CD4-positive, alpha-beta memory T cell (primary cell): ENCODE data around the gene SLAMF9. TPM values are rescaled to one million over a fixed set of nuclear protein-coding genes. Genes with fewer than 3 reads are reported as not detected.
A peak's percentile ranks its signal among the peaks of the same experiment; 100 is the strongest.

Source experiments
- CTCF ChIA-PET: fragments of 350-600 bp; sonication (Branson Sonifier 250); formaldehyde crosslinking; loops from one replicate; lab custom pipeline; 2021; ENCODE audit warnings: inconsistent platforms; ENCODE audit not compliant: partially characterized antibody; lab: Charles Lee
- POLR2A ChIA-PET: fragments of 350-600 bp; sonication (Branson Sonifier 250); formaldehyde crosslinking; loops from one replicate; lab custom pipeline; 2021; ENCODE audit not compliant: partially characterized antibody; lab: Charles Lee
- DNase-seq, 5 donors: peaks; one replicate each; pipeline versions ENCODE4 v3.0.0 to v3.0.0-alpha.2; 2020 to 2022; ENCODE audit warnings: mixed read lengths in 1 of 5
- H3K27ac ChIP-seq: one replicate; pipeline ENCODE4 v1.7.0; 2013; ENCODE audit warnings: low read depth, low read length
- H3K27me3 ChIP-seq: 2 replicates; pipeline ENCODE4 v1.7.0; 2013; ENCODE audit warnings: mild to moderate bottlenecking, low read length, moderate library complexity; ENCODE audit not compliant: insufficient read depth
- H3K36me3 ChIP-seq: 2 replicates; pipeline ENCODE4 v1.7.0; 2013; ENCODE audit warnings: mild to moderate bottlenecking, low read length, moderate library complexity; ENCODE audit not compliant: insufficient read depth
- H3K4me1 ChIP-seq: 2 replicates; pipeline ENCODE4 v1.7.0; 2013; ENCODE audit warnings: mild to moderate bottlenecking, low read length, moderate library complexity; ENCODE audit not compliant: insufficient read depth
- H3K4me3 ChIP-seq, 2 donors: one replicate each; pipeline ENCODE4 v1.7.0; 2013; ENCODE audit warnings: low read length in 2 of 2, mild to moderate bottlenecking in 1 of 2
- H3K9me3 ChIP-seq, 2 donors: one replicate each; pipeline ENCODE4 v1.7.0; 2013; ENCODE audit warnings: low read length in 2 of 2, control low read depth in 1 of 2; ENCODE audit not compliant: control insufficient read depth in 1 of 2
- H3K27ac Mint-ChIP-seq, 7 donors: one replicate each; pipeline ENCODE4 v1.8.0; 2020 to 2021; ENCODE audit warnings: mixed read lengths in 7 of 7, mild to moderate bottlenecking in 6 of 7, inconsistent platforms in 3 of 7, moderate library complexity in 3 of 7
- H3K27me3 Mint-ChIP-seq, 2 donors: one replicate each; pipeline ENCODE4 v1.8.0; 2020 to 2021; ENCODE audit warnings: mixed read lengths in 2 of 2
- H3K36me3 Mint-ChIP-seq, 2 donors: one replicate each; pipeline ENCODE4 v1.8.0; 2020 to 2021; ENCODE audit warnings: mixed read lengths in 2 of 2, inconsistent platforms in 1 of 2, mild to moderate bottlenecking in 1 of 2
- H3K4me1 Mint-ChIP-seq, 4 donors: one replicate each; pipeline ENCODE4 v1.8.0; 2020 to 2021; ENCODE audit warnings: mixed read lengths in 4 of 4, mild to moderate bottlenecking in 1 of 4
- H3K4me3 Mint-ChIP-seq, 8 donors: one replicate each; pipeline ENCODE4 v1.8.0; 2020 to 2021; ENCODE audit warnings: mixed read lengths in 8 of 8, mild to moderate bottlenecking in 7 of 8, moderate library complexity in 6 of 8, inconsistent platforms in 3 of 8
- H3K9me3 Mint-ChIP-seq, 8 donors: one replicate each; pipeline ENCODE4 v1.8.0; 2020 to 2021; ENCODE audit warnings: mixed read lengths in 8 of 8, mild to moderate bottlenecking in 5 of 8, inconsistent platforms in 3 of 8, moderate library complexity in 1 of 8
- intact Hi-C: fragments of 100-400 bp; cut with micrococcal nuclease; formaldehyde crosslinking; loops from one replicate; pipeline ENCODE4 v1.15.1; 2023
- polyA plus RNA-seq, 2 donors: library from polyadenylated mRNA; unstranded; fragments of 300-500 nt; fragmentation: Illumina TruSeq; gene quantifications; one replicate each; pipeline ENCODE4 v1.2.3, GENCODE V29; 2021
- total RNA-seq, 2 experiments: library from RNA; stranded (reverse); gene quantifications; one replicate each; pipeline ENCODE4 v1.2.3, GENCODE V29; 2021

Gene SLAMF9
- total and polyA plus RNA-seq, 4 experiments from 2014 or later = not detected

DNA sequence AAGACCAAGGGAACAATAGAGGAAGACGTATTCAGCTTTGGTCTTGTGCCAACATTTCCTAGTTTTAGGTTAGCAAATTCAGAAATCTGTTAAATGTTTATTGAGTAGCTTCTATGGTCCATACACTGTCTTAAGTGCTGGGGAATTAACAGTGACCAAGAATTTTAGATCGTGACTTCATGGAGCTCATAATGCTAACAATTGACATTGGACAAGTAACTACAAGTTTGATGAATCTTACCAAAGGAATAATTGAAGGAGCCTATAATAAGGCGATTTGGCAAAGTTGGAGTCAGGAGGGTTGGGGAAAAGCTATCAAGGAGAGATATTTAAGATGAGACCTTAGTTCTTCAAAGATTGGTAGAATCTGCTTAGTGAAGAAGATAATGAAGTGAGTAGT, 1.4 kb upstream of the SLAMF9 start:
- H3K4me3 ChIP-seq = no peak overlapping the region
- no peaks in the 10 kb centered on the region for H3K36me3 ChIP-seq
- Mint-ChIP-seq H3K4me1 (no peaks in the 10 kb centered on the region), H3K4me3 (no peak overlapping the region), H3K27ac (no peak overlapping the region), H3K36me3 (no peaks in the 10 kb centered on the region), H3K9me3 (no peaks in the 10 kb centered on the region), H3K27me3 (peaks cover 36 to 37% of the 10 kb centered on the region in 2 donors)
- no peak overlapping the region for H3K27ac ChIP-seq
- DNase-seq = no peak
- CTCF ChIA-PET = interaction anchor here (0.8 to 1.2 kb wide), 2 partner anchors 52 to 89 kb away, joined by 3 to 4 read pairs; no protein-coding TSS in a partner anchor
- no peaks in the 10 kb centered on the region for H3K27me3 ChIP-seq
- H3K9me3 ChIP-seq = no peaks in the 10 kb centered on the region
- POLR2A ChIA-PET = no interaction called here
- intact Hi-C loops = no loop called here
- H3K4me1 ChIP-seq = no peaks in the 10 kb centered on the region

DNA sequence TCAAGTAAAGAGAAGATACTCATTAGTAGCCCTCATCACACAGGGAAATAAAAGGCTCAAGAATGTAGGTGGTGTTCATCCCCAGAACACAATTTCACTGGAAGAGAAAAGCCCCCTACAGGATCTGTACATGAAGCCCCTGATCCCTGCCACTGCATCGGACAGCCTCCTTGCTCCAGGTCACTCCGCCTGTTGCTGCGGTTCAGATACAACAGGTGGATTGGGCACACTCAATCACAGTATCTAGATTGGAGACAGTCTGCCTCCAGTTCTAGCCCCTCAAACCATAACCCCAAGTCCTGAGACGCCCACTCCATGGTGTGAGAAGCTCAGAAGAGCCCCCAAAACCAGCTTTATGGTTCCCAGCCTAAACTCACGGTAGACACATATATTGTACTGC, 1.1 kb downstream of the SLAMF9 start:
- Mint-ChIP-seq H3K36me3 (no peaks in the 10 kb centered on the region), H3K27me3 (peaks cover 32 to 35% of the 10 kb centered on the region in 2 donors)
- DNase-seq = no peak

DNA sequence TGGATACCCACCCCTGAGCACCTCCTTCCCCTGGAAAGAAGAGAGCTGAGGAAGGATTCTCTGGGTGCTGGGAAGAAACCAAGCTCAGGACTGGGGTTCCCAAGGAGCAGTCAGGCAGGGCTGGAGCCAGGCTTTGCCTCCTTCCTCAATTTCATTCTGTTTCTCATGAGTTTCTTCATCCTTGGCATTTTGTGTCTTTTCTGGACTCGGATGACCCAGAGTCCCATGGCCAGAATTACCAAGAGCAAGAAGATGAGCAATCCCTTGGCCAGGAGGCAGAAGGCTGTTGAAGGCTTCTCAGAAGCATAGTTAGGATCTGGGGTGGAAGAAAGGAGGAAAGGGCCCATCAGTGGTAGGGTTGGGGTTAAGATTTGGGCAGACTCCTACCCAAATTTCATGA, 2.5 kb downstream of the SLAMF9 start:
- Mint-ChIP-seq H3K27me3 (peaks cover 32 to 35% of the 10 kb centered on the region in 2 donors), H3K4me3 (no peak overlapping the region), H3K36me3 (no peaks in the 10 kb centered on the region), H3K9me3 (no peaks in the 10 kb centered on the region), H3K4me1 (no peaks in the 10 kb centered on the region), H3K27ac (no peak overlapping the region)
- Histone ChIP-seq H3K27ac (no peak overlapping the region), H3K9me3 (no peaks in the 10 kb centered on the region), H3K4me3 (no peak overlapping the region), H3K36me3 (no peaks in the 10 kb centered on the region), H3K27me3 (no peaks in the 10 kb centered on the region), H3K4me1 (no peaks in the 10 kb centered on the region)
- intact Hi-C loops = no loop called here
- DNase-seq = no peak
- ChIA-PET CTCF (interaction anchor here (2.6 kb wide), 1 partner anchor 56 kb away, joined by 10 read pairs; no protein-coding TSS in a partner anchor), POLR2A (no interaction called here)

More for the DNA sequence above, 1.1 kb downstream of the SLAMF9 start:
- Mint-ChIP-seq H3K27ac (no peak overlapping the region), H3K4me1 (no peaks in the 10 kb centered on the region), H3K9me3 (no peaks in the 10 kb centered on the region), H3K4me3 (no peak overlapping the region)
- intact Hi-C loops = no loop called here
- no peaks in the 10 kb centered on the region for H3K9me3 ChIP-seq
- ChIA-PET CTCF (interaction anchor here (0.6 to 2.6 kb wide), 2 partner anchors 54 to 55 kb away, joined by 3 to 10 read pairs; no protein-coding TSS in a partner anchor), POLR2A (no interaction called here)
- no peaks in the 10 kb centered on the region for H3K36me3 ChIP-seq
- H3K4me1 ChIP-seq = no peaks in the 10 kb centered on the region
- H3K27ac ChIP-seq = no peak overlapping the region
- no peak overlapping the region for H3K4me3 ChIP-seq
- H3K27me3 ChIP-seq = no peaks in the 10 kb centered on the region

DNA sequence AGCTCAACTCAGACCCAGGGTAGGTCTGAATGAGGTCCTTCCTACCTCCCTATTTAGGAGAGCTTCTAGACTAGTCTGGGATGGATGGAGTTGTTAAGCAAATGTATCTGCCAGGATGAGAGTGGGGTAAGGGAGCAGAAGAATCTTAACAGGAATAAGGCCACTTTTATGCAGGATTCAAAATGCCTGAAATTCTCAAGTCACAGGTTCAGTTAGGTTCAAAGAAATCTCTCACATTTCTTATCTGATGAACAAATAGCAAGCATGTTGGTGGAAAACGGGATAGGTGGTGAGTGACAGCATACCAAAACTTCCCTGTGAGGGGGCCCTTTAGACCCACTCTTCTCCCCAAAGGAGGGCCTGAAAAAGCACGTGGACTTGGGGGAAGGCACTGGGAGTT, 3.0 kb downstream of the SLAMF9 start:
- intact Hi-C loops = no loop called here
- Histone ChIP-seq H3K36me3 (no peaks in the 10 kb centered on the region), H3K9me3 (no peaks in the 10 kb centered on the region), H3K4me3 (no peak overlapping the region), H3K27ac (no peak overlapping the region), H3K4me1 (peaks cover under 1% of the 10 kb centered on the region), H3K27me3 (no peaks in the 10 kb centered on the region)
- CTCF ChIA-PET = interaction anchor here (1.5 kb wide), 1 partner anchor 16 kb away, joined by 3 read pairs; no protein-coding TSS in a partner anchor
- H3K4me1 Mint-ChIP-seq = peaks cover 0 to 2% (median 2%) of the 10 kb centered on the region in 4 donors
- H3K27ac Mint-ChIP-seq = peak overlapping the region in 1 of 7 donors; percentile 1
- no peak overlapping the region for H3K4me3 Mint-ChIP-seq
- POLR2A ChIA-PET = no interaction called here
- H3K27me3 Mint-ChIP-seq = peaks cover 31 to 33% of the 10 kb centered on the region in 2 donors
- no peaks in the 10 kb centered on the region for H3K36me3 Mint-ChIP-seq
- no peaks in the 10 kb centered on the region for H3K9me3 Mint-ChIP-seq
- no peak for DNase-seq

DNA sequence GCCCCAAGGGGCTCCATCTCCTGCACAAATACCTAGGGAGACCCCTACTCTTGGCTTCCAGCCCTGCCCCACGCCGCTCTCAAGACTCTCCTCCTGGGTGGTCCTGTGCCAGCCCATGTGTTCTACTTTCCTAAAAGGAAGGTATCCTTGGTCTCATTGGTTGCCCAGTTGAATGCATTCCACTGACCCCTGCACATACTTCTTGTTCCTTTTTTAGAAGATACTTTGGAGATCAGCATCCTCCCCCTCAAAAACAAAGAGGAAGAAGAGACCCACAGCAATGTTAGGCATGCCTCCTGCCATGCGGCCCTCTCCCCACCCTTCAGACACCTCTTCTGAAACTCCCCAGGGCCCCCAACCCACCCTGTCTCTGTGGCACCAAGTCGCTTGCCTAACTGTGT, 4.1 kb downstream of the SLAMF9 start:
- H3K4me3 Mint-ChIP-seq = no peak overlapping the region
- intact Hi-C loops = no loop called here

DNA sequence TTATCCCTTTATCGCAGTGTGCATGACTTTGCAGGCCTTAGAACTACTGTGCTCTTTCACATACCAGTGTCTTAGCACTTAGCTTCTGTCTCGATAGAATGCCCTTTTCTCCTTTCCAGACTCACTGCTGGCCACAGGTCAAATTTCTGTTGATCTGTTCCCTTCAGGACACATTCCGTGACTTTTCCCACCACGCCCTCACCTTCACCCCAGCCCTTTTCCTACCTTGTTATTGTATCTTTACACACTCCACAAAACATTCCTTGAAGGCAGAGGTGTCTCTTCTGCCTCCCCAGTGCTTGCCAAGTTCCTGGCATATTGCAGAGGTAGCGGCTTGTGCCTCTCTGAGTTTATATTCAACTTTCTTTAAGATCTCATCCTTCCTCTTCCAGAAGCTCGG, 4.9 kb downstream of the SLAMF9 start:
- intact Hi-C loops = no loop called here
- peaks cover 33 to 34% of the 10 kb centered on the region in 2 donors for H3K27me3 Mint-ChIP-seq
- CTCF ChIA-PET = interaction anchor here (1.0 kb wide), 1 partner anchor 10 kb away, joined by 3 read pairs; no protein-coding TSS in a partner anchor

More for the DNA sequence above, 4.1 kb downstream of the SLAMF9 start:
- DNase-seq = no peak
- peaks cover 6 to 9% (median 7%) of the 10 kb centered on the region in 4 donors for H3K4me1 Mint-ChIP-seq
- H3K36me3 Mint-ChIP-seq = no peaks in the 10 kb centered on the region
- Histone ChIP-seq H3K4me3 (no peak overlapping the region), H3K27me3 (peaks cover 5% of the 10 kb centered on the region), H3K9me3 (no peaks in the 10 kb centered on the region), H3K27ac (no peak overlapping the region), H3K36me3 (no peaks in the 10 kb centered on the region), H3K4me1 (peaks cover 11% of the 10 kb centered on the region)
- ChIA-PET CTCF (interaction anchor here (1.0 to 1.5 kb wide), 2 partner anchors 11 to 15 kb away, joined by 3 read pairs; no protein-coding TSS in a partner anchor), POLR2A (no interaction called here)
- H3K27ac Mint-ChIP-seq = no peak overlapping the region
- H3K9me3 Mint-ChIP-seq = no peaks in the 10 kb centered on the region
- peaks cover 31 to 33% of the 10 kb centered on the region in 2 donors for H3K27me3 Mint-ChIP-seq

DNA sequence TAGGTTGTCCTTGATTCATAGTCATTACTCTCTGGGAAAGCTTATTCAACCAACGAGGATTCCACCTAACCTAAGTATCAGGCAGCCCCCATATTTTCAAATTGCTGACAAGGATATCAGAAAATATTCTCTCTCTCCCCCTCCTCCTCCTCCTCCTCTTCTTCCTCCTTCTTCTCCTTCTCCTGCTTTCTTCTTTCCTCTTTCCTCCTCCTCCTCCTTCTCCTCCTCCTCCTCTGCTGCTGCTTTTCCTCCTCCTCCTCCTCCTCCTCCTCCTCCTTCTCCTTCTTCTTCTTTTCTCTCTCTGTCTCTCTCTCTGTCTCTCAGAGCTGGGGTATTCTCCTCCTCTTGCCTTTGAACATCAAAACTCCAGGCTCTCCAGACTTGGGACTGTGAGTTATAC, 6.1 kb downstream of the SLAMF9 start:
- H3K4me3 ChIP-seq = no peak overlapping the region
- DNase-seq = no peak
- H3K27me3 Mint-ChIP-seq = peaks cover 36% of the 10 kb centered on the region in 2 donors
- H3K4me3 Mint-ChIP-seq = no peak overlapping the region
- H3K4me1 Mint-ChIP-seq = peaks cover 8 to 12% (median 10%) of the 10 kb centered on the region in 4 donors
- ChIA-PET POLR2A (no interaction called here), CTCF (interaction anchor here (1.1 to 3.0 kb wide), 2 partner anchors 9 to 55 kb away, joined by 3 to 18 read pairs; no protein-coding TSS in a partner anchor)
- no peaks in the 10 kb centered on the region for H3K36me3 Mint-ChIP-seq
- no peaks in the 10 kb centered on the region for H3K9me3 Mint-ChIP-seq
- peaks cover 13% of the 10 kb centered on the region for H3K4me1 ChIP-seq
- no peaks in the 10 kb centered on the region for H3K9me3 ChIP-seq
- H3K27ac ChIP-seq = no peak overlapping the region
- H3K27ac Mint-ChIP-seq = peak overlapping the region in 1 of 7 donors; percentile 52
- no peaks in the 10 kb centered on the region for H3K36me3 ChIP-seq
- intact Hi-C loops = no loop called here
- H3K27me3 ChIP-seq = peaks cover 21% of the 10 kb centered on the region

More for the DNA sequence above, 4.9 kb downstream of the SLAMF9 start:
- POLR2A ChIA-PET = no interaction called here
- no peak overlapping the region for H3K27ac ChIP-seq
- no peaks in the 10 kb centered on the region for H3K36me3 ChIP-seq
- H3K27me3 ChIP-seq = peaks cover 12% of the 10 kb centered on the region
- H3K9me3 ChIP-seq = no peaks in the 10 kb centered on the region
- H3K4me1 Mint-ChIP-seq = peaks cover 8 to 12% (median 10%) of the 10 kb centered on the region in 4 donors
- H3K4me3 Mint-ChIP-seq = no peak overlapping the region
- H3K4me1 ChIP-seq = peaks cover 13% of the 10 kb centered on the region
- H3K9me3 Mint-ChIP-seq = no peaks in the 10 kb centered on the region
- no peaks in the 10 kb centered on the region for H3K36me3 Mint-ChIP-seq
- H3K27ac Mint-ChIP-seq = no peak overlapping the region
- H3K4me3 ChIP-seq = no peak overlapping the region
- DNase-seq = no peak
